Esophagus squamous epithelium (tissue), 5 donors: ENCODE data around the gene COQ5. TPM values are rescaled to one million over a fixed set of nuclear protein-coding genes. Genes with fewer than 3 reads are reported as not detected.

Experiments used
- DNase-seq: peaks from one replicate; lab custom pipeline; 2025; lab: John Stamatoyannopoulos, UW
- H3K27ac ChIP-seq, 4 donors: fragments of 200-600 bp; sonication (generic); one replicate each; pipeline ENCODE4 v1.5.1; 2016 to 2019; ENCODE audit warnings: mild to moderate bottlenecking in 1 of 4
- H3K27me3 ChIP-seq, 4 donors: fragments of 200-600 bp; sonication (generic); 1 replicate in 3 of 4; 2 replicates in 1 of 4; pipeline versions ENCODE4 v1.5.1 to v1.6.0; 2017 to 2021; ENCODE audit warnings: antibody characterized with exemption in 1 of 4
- H3K36me3 ChIP-seq, 3 donors: fragments of 200-600 bp; sonication (generic); one replicate each; pipeline ENCODE4 v1.5.1; 2016 to 2019
- H3K4me1 ChIP-seq, 3 donors: fragments of 200-600 bp; sonication (generic); one replicate each; pipeline ENCODE4 v1.5.1; 2017 to 2019
- H3K4me3 ChIP-seq, 4 donors: fragments of 200-600 bp; sonication (generic); 1 replicate in 3 of 4; 2 replicates in 1 of 4; pipeline ENCODE4 v1.5.1; 2016 to 2019; ENCODE audit warnings: mild to moderate bottlenecking in 2 of 4, moderate library complexity in 1 of 4
- H3K9me3 ChIP-seq, 3 donors: fragments of 200-600 bp; sonication (generic); one replicate each; pipeline ENCODE4 v1.5.1; 2016 to 2019
- POLR2A ChIP-seq, 4 donors: fragments of 450-650 bp; IDR thresholded peaks; one replicate each; pipeline ENCODE4 v1.6.1; 2017; ENCODE audit warnings: antibody characterized with exemption in 4 of 4, mild to moderate bottlenecking in 4 of 4, moderate library complexity in 3 of 4
- WGBS, 2 donors: methylation state at CpG; one replicate each; pipeline ENCODE4 v1.1.5; 2018; 5-methylcytosine and 5-hydroxymethylcytosine counted together
- intact Hi-C: fragments of 100-400 bp; cut with DNase I; formaldehyde crosslinking; loops from one replicate; pipeline ENCODE4 v1.15.0; 2022
- total RNA-seq, 4 donors: library from RNA; depleted of rRNA; stranded (reverse); fragments of >200 nt; gene quantifications; one replicate each; pipeline ENCODE4 v1.1.0, GENCODE V29; 2016
- TF ChIP-seq, protein P1 (sequence below), 6 experiments: fragments of 450-650 bp in 4 of 6; fragments of 200-600 bp in 2 of 6; sonication (generic) in 2 of 6; IDR thresholded peaks; one replicate each; pipeline ENCODE4 v1.5.1; 2016 to 2019; ENCODE audit warnings: antibody characterized with exemption in 6 of 6, mild to moderate bottlenecking in 4 of 6, moderate library complexity in 4 of 6
- donor health status: DM: yes; HTN: yes; CAD: no.

The COQ5 gene, protein sequence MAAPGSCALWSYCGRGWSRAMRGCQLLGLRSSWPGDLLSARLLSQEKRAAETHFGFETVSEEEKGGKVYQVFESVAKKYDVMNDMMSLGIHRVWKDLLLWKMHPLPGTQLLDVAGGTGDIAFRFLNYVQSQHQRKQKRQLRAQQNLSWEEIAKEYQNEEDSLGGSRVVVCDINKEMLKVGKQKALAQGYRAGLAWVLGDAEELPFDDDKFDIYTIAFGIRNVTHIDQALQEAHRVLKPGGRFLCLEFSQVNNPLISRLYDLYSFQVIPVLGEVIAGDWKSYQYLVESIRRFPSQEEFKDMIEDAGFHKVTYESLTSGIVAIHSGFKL
- total RNA-seq, result 10 to 100 TPM; 12.2 to 27.7 (median 20.3) TPM

DNA sequence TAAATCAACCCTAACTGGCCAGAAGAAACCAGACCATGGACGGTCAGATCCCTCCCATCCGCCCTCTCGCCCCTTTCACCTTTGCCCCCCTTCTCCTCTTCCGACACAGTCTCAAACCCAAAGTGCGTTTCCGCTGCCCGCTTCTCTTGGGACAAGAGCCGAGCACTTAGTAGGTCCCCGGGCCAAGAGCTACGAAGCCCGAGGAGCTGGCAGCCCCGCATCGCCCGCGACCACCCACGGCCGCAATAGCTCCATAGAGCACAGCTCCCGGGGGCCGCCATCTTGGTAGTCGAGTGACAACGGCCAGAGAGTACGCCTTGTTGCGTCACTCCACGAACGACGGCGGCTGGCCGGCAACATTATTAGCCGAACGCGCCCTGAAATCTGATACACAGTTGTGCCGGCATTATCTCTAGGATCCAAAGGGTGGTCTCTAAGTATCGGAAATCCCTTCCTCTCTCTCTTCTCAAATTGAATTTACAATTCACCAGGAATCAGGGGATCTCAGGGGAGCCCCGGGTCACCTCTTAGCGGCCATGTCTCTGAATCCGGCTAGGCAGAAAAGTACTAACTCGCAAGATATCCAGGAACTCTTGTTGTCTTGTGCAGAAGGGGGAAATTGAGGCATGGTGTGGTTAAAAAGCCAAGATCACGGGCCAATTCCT lies at the start of gene COQ5:
Gene COQ5 (minus strand): TSS at position 298 of the 665 bp plus-strand sequence. CDS start 17 bp downstream, at position 281.
- WGBS, 2 donors, result 0 to 1% methylated on average over 22 to 31 of the region's 38 CpGs
- H3K27ac ChIP-seq, result peak within 1 kb of the TSS; percentile 85 to 99 (median 94)
- H3K9me3 ChIP-seq, result no peaks in the 10 kb centered on the region
- H3K27me3 ChIP-seq, result no peaks in the 10 kb centered on the region
- TF ChIP-seq, protein P1, sequence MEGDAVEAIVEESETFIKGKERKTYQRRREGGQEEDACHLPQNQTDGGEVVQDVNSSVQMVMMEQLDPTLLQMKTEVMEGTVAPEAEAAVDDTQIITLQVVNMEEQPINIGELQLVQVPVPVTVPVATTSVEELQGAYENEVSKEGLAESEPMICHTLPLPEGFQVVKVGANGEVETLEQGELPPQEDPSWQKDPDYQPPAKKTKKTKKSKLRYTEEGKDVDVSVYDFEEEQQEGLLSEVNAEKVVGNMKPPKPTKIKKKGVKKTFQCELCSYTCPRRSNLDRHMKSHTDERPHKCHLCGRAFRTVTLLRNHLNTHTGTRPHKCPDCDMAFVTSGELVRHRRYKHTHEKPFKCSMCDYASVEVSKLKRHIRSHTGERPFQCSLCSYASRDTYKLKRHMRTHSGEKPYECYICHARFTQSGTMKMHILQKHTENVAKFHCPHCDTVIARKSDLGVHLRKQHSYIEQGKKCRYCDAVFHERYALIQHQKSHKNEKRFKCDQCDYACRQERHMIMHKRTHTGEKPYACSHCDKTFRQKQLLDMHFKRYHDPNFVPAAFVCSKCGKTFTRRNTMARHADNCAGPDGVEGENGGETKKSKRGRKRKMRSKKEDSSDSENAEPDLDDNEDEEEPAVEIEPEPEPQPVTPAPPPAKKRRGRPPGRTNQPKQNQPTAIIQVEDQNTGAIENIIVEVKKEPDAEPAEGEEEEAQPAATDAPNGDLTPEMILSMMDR (IDR thresholded peaks at IDR 0.05), result no peak
- peak in 3 of 4 donors; percentile 5 to 48 (median 14) for TF ChIP-seq POLR2A (IDR thresholded peaks at IDR 0.05)
- DNase-seq, result peak; percentile 18
- H3K4me3 ChIP-seq, result peak within 1 kb of the TSS; percentile 53 to 94 (median 82)
- H3K36me3 ChIP-seq, result peaks cover 0 to 7% (median 0%) of the 10 kb centered on the region in 3 donors
- peaks cover 0 to 24% (median 8%) of the 10 kb centered on the region in 3 donors for H3K4me1 ChIP-seq
- intact Hi-C loops, result no loop called here

DNA sequence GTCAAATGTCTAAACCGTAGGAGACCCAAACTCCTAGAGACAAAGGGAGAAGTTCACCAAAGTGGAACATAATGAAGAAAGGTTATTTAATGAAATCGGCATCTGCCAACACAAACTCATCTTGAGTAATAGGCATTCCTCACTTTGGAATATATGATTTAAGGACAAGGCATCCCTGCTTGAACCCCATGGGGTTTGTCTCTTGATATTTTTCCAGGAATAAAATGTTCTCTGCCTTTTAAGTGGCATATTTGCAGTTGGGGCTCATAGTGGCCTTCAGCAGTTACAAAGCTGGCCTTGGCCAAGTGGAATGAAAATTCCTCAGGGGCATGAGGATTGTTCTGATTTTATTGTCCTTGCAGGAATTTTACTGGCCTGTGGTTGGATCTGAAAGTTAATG lies 45.1 kb upstream of the COQ5 start:
- H3K4me1 ChIP-seq, result no peaks in the 10 kb centered on the region
- intact Hi-C loops, result no loop called here
- DNase-seq, result no peak
- WGBS, 2 donors, result 86 to 88% methylated on average over 2 of the region's 2 CpGs
- TF ChIP-seq, protein P1 (IDR thresholded peaks at IDR 0.05), result no peak
- TF ChIP-seq POLR2A (IDR thresholded peaks at IDR 0.05), result no peak
- no peaks in the 10 kb centered on the region for H3K27me3 ChIP-seq
- no peak overlapping the region for H3K27ac ChIP-seq
- no peaks in the 10 kb centered on the region for H3K9me3 ChIP-seq
- no peak overlapping the region for H3K4me3 ChIP-seq
- peaks cover 36 to 100% (median 80%) of the 10 kb centered on the region in 3 donors for H3K36me3 ChIP-seq

DNA sequence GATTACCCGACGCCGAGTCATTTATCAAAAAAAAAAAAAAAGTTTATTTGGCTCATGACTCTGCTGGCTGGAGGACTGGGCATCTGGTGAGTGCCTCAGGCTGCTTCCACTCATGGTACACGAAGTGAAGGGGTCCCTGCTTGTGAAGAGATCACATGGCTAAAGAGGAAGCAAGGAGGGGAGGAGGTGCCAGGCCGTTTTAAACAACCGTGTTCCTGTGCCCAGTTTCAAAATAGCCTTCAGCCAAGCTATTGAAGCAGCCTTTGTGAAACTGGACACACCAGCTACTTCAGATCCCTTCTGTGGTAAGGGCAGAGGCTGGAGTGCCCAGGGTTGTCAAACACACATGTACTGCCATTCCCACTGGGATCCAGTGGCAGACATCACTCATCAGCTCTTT lies 44.6 kb upstream of the COQ5 start:
- Histone ChIP-seq H3K9me3 (no peaks in the 10 kb centered on the region), H3K27ac (no peak overlapping the region), H3K27me3 (no peaks in the 10 kb centered on the region), H3K4me3 (no peak overlapping the region), H3K4me1 (no peaks in the 10 kb centered on the region), H3K36me3 (peaks cover 34 to 100% (median 81%) of the 10 kb centered on the region in 3 donors)
- no peak for DNase-seq
- intact Hi-C loops, result no loop called here
- TF ChIP-seq, protein P1 (IDR thresholded peaks at IDR 0.05), result no peak
- no peak for TF ChIP-seq POLR2A (IDR thresholded peaks at IDR 0.05)
- WGBS, 2 donors, result 54 to 60% methylated on average over 6 of the region's 6 CpGs

DNA sequence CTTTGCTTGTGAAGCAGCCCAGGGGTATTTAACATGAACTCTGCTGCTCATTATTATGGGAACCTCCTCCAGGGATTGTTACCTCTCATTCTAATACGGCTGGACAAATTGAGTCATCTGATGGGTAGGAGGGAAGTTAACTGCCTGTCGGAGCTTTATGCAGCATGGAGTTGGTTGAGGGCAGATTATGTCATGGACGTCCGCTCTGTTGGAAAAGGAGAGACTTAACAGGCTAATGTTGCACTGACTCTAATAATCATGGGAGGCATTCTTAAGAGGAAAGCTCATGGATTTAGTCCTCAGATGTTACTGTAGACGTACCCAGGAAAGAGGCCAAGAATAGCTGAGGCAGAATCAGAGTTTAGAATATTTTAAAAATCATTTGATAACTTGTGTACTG lies 42.3 kb upstream of the COQ5 start:
- no peak for DNase-seq
- H3K4me3 ChIP-seq, result no peak overlapping the region
- no peaks in the 10 kb centered on the region for H3K9me3 ChIP-seq
- intact Hi-C loops, result no loop called here
- H3K27me3 ChIP-seq, result no peaks in the 10 kb centered on the region
- TF ChIP-seq, protein P1 (IDR thresholded peaks at IDR 0.05), result no peak
- H3K36me3 ChIP-seq, result peaks cover 30 to 100% (median 91%) of the 10 kb centered on the region in 3 donors
- 60 to 83% methylated on average over 5 of the region's 5 CpGs for WGBS, 2 donors
- no peak overlapping the region for H3K27ac ChIP-seq
- H3K4me1 ChIP-seq, result no peaks in the 10 kb centered on the region

DNA sequence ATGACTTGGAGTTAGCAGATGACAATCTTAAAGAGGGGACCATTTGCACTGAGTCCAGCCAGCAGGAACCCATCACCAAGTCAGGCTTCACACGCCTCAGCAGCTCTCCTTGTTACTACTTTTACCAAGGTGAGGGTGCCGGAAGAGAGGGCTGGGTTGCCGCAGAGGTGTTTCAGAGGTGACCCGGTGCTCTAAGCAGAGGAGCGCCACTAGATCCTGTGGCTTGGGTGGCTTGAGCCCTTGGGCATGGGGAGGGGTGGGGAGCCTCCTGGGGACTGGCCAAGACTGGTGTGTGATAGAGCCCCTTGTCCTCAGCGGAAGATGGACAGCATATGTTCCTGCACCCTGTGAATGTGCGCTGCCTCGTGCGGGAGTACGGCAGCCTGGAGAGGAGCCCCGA lies 34.5 kb upstream of the COQ5 start:
- intact Hi-C loops, result no loop called here
- TF ChIP-seq, protein P1 (IDR thresholded peaks at IDR 0.05), result no peak
- TF ChIP-seq POLR2A (IDR thresholded peaks at IDR 0.05), result no peak
- Histone ChIP-seq H3K27ac (peak overlapping the region in 3 of 4 donors; percentile 45 to 74 (median 55)), H3K4me3 (no peak overlapping the region), H3K36me3 (peaks cover 28 to 99% (median 79%) of the 10 kb centered on the region in 3 donors), H3K27me3 (no peaks in the 10 kb centered on the region), H3K4me1 (no peaks in the 10 kb centered on the region), H3K9me3 (no peaks in the 10 kb centered on the region)
- 81 to 93% methylated on average over 6 to 11 of the region's 11 CpGs for WGBS, 2 donors
- no peak for DNase-seq
